Measurements from ENCODE around the gene CFD. TPM values are rescaled to one million over a fixed set of nuclear protein-coding genes. Genes with fewer than 3 reads are reported as not detected.
"Not testable (repeated sequence)": the region's sequence is repeated elsewhere in the genome, so short reads cannot be mapped to it uniquely, and the experiment has no call there.

CFD gene
- total RNA-seq, 1 experiment from 2014 or later, result 1.9 TPM

- Mint-ChIP-seq H3K27me3 (ENCODE audit: low read depth) (peaks cover 4% of the 10 kb centered on the region; the same call in 1 of the 2 replicates), H3K9me3 (no peaks in the 10 kb centered on the region; a peak in 1 of 5 replicates), H3K4me1 (peaks cover 3 to 6% of the 10 kb centered on the region in 2 experiments; a peak in 3 of 4 replicates), H3K27ac (no peak overlapping the region), H3K36me3 (ENCODE audit: insufficient read depth in 1 of 3, low read depth in 3 of 3) (peaks cover 0 to 30% (median 22%) of the 10 kb centered on the region in 3 experiments; a peak in 6 of 7 replicates), H3K4me3 (peak overlapping the region; percentile 50 to 71)
- H2BK120ac ChIP-seq (ENCODE audit: low read depth, low read length, poor library complexity, severe bottlenecking), result no peak overlapping the region
- no peak overlapping the region for H4K8ac ChIP-seq (replicated peaks; ENCODE audit: insufficient read length, low read depth, low read length)
- peaks cover 4% of the 10 kb centered on the region for H3K23me2 ChIP-seq (ENCODE audit: insufficient read length, low read depth, low read length, poor library complexity, severe bottlenecking)
- H3K79me1 ChIP-seq (ENCODE audit: insufficient read depth, low read depth, low read length, poor library complexity, severe bottlenecking), result no peaks in the 10 kb centered on the region
- no peak overlapping the region for H3K23ac ChIP-seq (ENCODE audit: insufficient read length, low read depth, low read length)
- H3K9ac ChIP-seq (ENCODE audit: extremely low read depth, insufficient read length, low read length), result no peak overlapping the region
- no peak overlapping the region for H3K56ac ChIP-seq (ENCODE audit: insufficient read length, low read depth, low read length)
- H3K4ac ChIP-seq (ENCODE audit: low read depth, low read length), result no peak overlapping the region
- no peaks in the 10 kb centered on the region for H3K4me1 ChIP-seq (ENCODE audit: insufficient read depth, low read length)
- no CpG with 5 or more reads among the region's 18 CpGs for WGBS (ENCODE audit: extremely low coverage, insufficient read length, low lambda C conversion rate)
- H3K9me3 ChIP-seq (ENCODE audit: control insufficient read depth, low read depth, low read length), result no peaks in the 10 kb centered on the region
- H3K4me2 ChIP-seq (ENCODE audit: insufficient read depth, insufficient read length, low read length), result no peak overlapping the region
- no peak overlapping the region for H2AK5ac ChIP-seq (ENCODE audit: insufficient read length, low read length)
- H3K18ac ChIP-seq (ENCODE audit: insufficient read length, low read depth, low read length), result no peak overlapping the region
- H2BK5ac ChIP-seq (ENCODE audit: insufficient read length, low read length), result no peak overlapping the region
- DNase-seq, result no peak
- TF ChIP-seq CTCF (conservative IDR thresholded peaks at IDR 0.05), result no peak
- no peak overlapping the region for H3K14ac ChIP-seq (ENCODE audit: insufficient read depth, low read length)
- H3K27ac ChIP-seq (ENCODE audit: insufficient read length, low read depth, low read length), result no peak overlapping the region
- peaks cover 2% of the 10 kb centered on the region for H4K20me1 ChIP-seq (ENCODE audit: control insufficient read depth, insufficient read depth, insufficient read length)
- H2BK15ac ChIP-seq (ENCODE audit: low read depth, low read length), result no peak overlapping the region
- no peak overlapping the region for H4K91ac ChIP-seq (ENCODE audit: insufficient read length, low read depth, low read length)
- no peak overlapping the region for H4K5ac ChIP-seq (ENCODE audit: insufficient read length, low read depth, low read length)
- H2BK12ac ChIP-seq (ENCODE audit: insufficient read length, low read depth, low read length), result no peak overlapping the region
- no peak overlapping the region for H3T11ph ChIP-seq (ENCODE audit: low read length)
- H2AFZ ChIP-seq (ENCODE audit: low read length), result no peak overlapping the region
- no peak overlapping the region for H2BK20ac ChIP-seq (ENCODE audit: low read depth, low read length, poor library complexity, severe bottlenecking)
- H3K79me2 ChIP-seq (ENCODE audit: insufficient read depth, low read length), result no peaks in the 10 kb centered on the region; the same call in 1 of the 2 replicates
- no peaks in the 10 kb centered on the region for H3K27me3 ChIP-seq (ENCODE audit: insufficient read depth, low read length)
Observed at GRCh38 chr19:890831-891230, 31.4 kb downstream of the CFD start.

- not testable (repeated sequence) for H2BK15ac ChIP-seq (ENCODE audit: low read depth, low read length); H3K4me1 ChIP-seq (ENCODE audit: insufficient read depth, low read length); H2AK5ac ChIP-seq (ENCODE audit: insufficient read length, low read length); H4K20me1 ChIP-seq (ENCODE audit: control insufficient read depth, insufficient read depth, insufficient read length); H2BK5ac ChIP-seq (ENCODE audit: insufficient read length, low read length); H3K4me1 Mint-ChIP-seq; H2BK120ac ChIP-seq (ENCODE audit: low read depth, low read length, poor library complexity, severe bottlenecking); H2AFZ ChIP-seq (ENCODE audit: low read length); H3K23me2 ChIP-seq (ENCODE audit: insufficient read length, low read depth, low read length, poor library complexity, severe bottlenecking); H3T11ph ChIP-seq (ENCODE audit: low read length); H3K4ac ChIP-seq (ENCODE audit: low read depth, low read length); H4K8ac ChIP-seq (replicated peaks; ENCODE audit: insufficient read length, low read depth, low read length); H2BK20ac ChIP-seq (ENCODE audit: low read depth, low read length, poor library complexity, severe bottlenecking); H4K5ac ChIP-seq (ENCODE audit: insufficient read length, low read depth, low read length); H3K27ac ChIP-seq (ENCODE audit: insufficient read length, low read depth, low read length); H3K56ac ChIP-seq (ENCODE audit: insufficient read length, low read depth, low read length); H3K9me3 Mint-ChIP-seq; H3K79me2 ChIP-seq (ENCODE audit: insufficient read depth, low read length); H3K79me1 ChIP-seq (ENCODE audit: insufficient read depth, low read depth, low read length, poor library complexity, severe bottlenecking); H4K91ac ChIP-seq (ENCODE audit: insufficient read length, low read depth, low read length); H3K27ac Mint-ChIP-seq; H3K18ac ChIP-seq (ENCODE audit: insufficient read length, low read depth, low read length); H3K23ac ChIP-seq (ENCODE audit: insufficient read length, low read depth, low read length); H2BK12ac ChIP-seq (ENCODE audit: insufficient read length, low read depth, low read length); H3K27me3 ChIP-seq (ENCODE audit: insufficient read depth, low read length); H3K27me3 Mint-ChIP-seq (ENCODE audit: low read depth); H3K9ac ChIP-seq (ENCODE audit: extremely low read depth, insufficient read length, low read length); H3K14ac ChIP-seq (ENCODE audit: insufficient read depth, low read length); H3K9me3 ChIP-seq (ENCODE audit: control insufficient read depth, low read depth, low read length); DNase-seq
- H3K36me3 Mint-ChIP-seq (ENCODE audit: insufficient read depth in 1 of 3, low read depth in 3 of 3), result peaks cover 0 to 34% (median 26%) of the 10 kb centered on the region in 3 experiments; a peak in 6 of 7 replicates
- WGBS (ENCODE audit: extremely low coverage, insufficient read length, low lambda C conversion rate), result no CpG with 5 or more reads among the region's 50 CpGs
- H3K4me3 Mint-ChIP-seq, result peak overlapping the region; percentile 76 to 90
- peak overlapping the region; percentile 56 for H3K4me2 ChIP-seq (ENCODE audit: insufficient read depth, insufficient read length, low read length)
Observed at GRCh38 chr19:891421-892200, 32.1 kb downstream of the CFD start.

Measured in H9 (cell line).